ENCODE data around the gene SLC38A2. TPM values are rescaled to one million over a fixed set of nuclear protein-coding genes. Genes with fewer than 3 reads are reported as not detected.

Gene SLC38A2
- total RNA-seq, 1 donor from 2014 or later = 384 TPM

GRCh38 chr12:46383654-46384450, 11.3 kb upstream of the SLC38A2 start:
- DNase-seq (ENCODE audit: low spot score in 2 of 2) = peak; percentile 80 to 97
- intact Hi-C loops (cut with DNase I) = loop anchor here (1.0 to 5.0 kb wide), 4 partner anchors 11 to 233 kb away; no protein-coding TSS in a partner anchor
- Histone ChIP-seq H3K4me1 (peaks cover 14 to 42% of the 10 kb centered on the region in 2 donors), H3K27ac (peak overlapping the region; percentile 95 to 100), H3K36me3 (no peaks in the 10 kb centered on the region), H3K27me3 (no peaks in the 10 kb centered on the region), H3K4me3 (peak overlapping the region; percentile 89 to 95), H3K9me3 (no peaks in the 10 kb centered on the region)
- TF ChIP-seq CTCF (IDR thresholded peaks at IDR 0.05) = peak in 2 of 3 experiments; percentile 10 to 12

- DNase-seq (ENCODE audit: low spot score in 2 of 2) = peak; percentile 79 to 98
- H3K4me3 ChIP-seq = peak overlapping the region; percentile 89 to 95
- H3K27me3 ChIP-seq = no peaks in the 10 kb centered on the region
- H3K36me3 ChIP-seq = no peaks in the 10 kb centered on the region
- intact Hi-C loops (cut with DNase I) = loop anchor here (1.0 to 5.0 kb wide), 4 partner anchors 10 to 234 kb away; no protein-coding TSS in a partner anchor
- peaks cover 14 to 35% of the 10 kb centered on the region in 2 donors for H3K4me1 ChIP-seq
- peak overlapping the region; percentile 95 to 100 for H3K27ac ChIP-seq
- peak in 1 of 3 experiments; percentile 16 for TF ChIP-seq CTCF (IDR thresholded peaks at IDR 0.05)
- no peaks in the 10 kb centered on the region for H3K9me3 ChIP-seq
These were observed 10.5 kb upstream of the SLC38A2 start for GRCh38 chr12:46382964-46383653.

- peak in 1 of 2 donors; percentile 65 for DNase-seq (ENCODE audit: low spot score in 2 of 2)
- H3K36me3 ChIP-seq = no peaks in the 10 kb centered on the region
- TF ChIP-seq CTCF (IDR thresholded peaks at IDR 0.05) = peak in 1 of 3 experiments; percentile 5
- peaks cover 8 to 29% of the 10 kb centered on the region in 2 donors for H3K4me1 ChIP-seq
- intact Hi-C loops (cut with DNase I) = loop anchor here (5.0 kb wide), 3 partner anchors 80 to 235 kb away; no protein-coding TSS in a partner anchor
- peak overlapping the region; percentile 95 to 100 for H3K27ac ChIP-seq
- H3K27me3 ChIP-seq = no peaks in the 10 kb centered on the region
- H3K9me3 ChIP-seq = no peaks in the 10 kb centered on the region
- peak overlapping the region; percentile 89 to 95 for H3K4me3 ChIP-seq
These were observed 9.9 kb upstream of the SLC38A2 start for GRCh38 chr12:46382408-46382963.

- Histone ChIP-seq H3K9me3 (no peaks in the 10 kb centered on the region), H3K36me3 (no peaks in the 10 kb centered on the region), H3K27ac (no peak overlapping the region), H3K27me3 (no peaks in the 10 kb centered on the region), H3K4me3 (no peak overlapping the region), H3K4me1 (peaks cover 5 to 21% of the 10 kb centered on the region in 2 donors)
- no peak for DNase-seq (ENCODE audit: low spot score in 2 of 2)
- TF ChIP-seq CTCF (IDR thresholded peaks at IDR 0.05) = no peak
- intact Hi-C loops (cut with DNase I) = loop anchor here (5.0 kb wide), 3 partner anchors 81 to 236 kb away; no protein-coding TSS in a partner anchor
These were observed 8.3 kb upstream of the SLC38A2 start for GRCh38 chr12:46380881-46381280.

- Histone ChIP-seq H3K4me1 (peaks cover 0 to 15% of the 10 kb centered on the region in 2 donors), H3K4me3 (no peak overlapping the region), H3K27ac (no peak overlapping the region), H3K36me3 (no peaks in the 10 kb centered on the region), H3K9me3 (no peaks in the 10 kb centered on the region), H3K27me3 (no peaks in the 10 kb centered on the region)
- no peak for TF ChIP-seq CTCF (IDR thresholded peaks at IDR 0.05)
- no peak for DNase-seq (ENCODE audit: low spot score in 2 of 2)
- intact Hi-C loops (cut with DNase I) = loop anchor here (5.0 kb wide), 3 partner anchors 82 to 237 kb away; no protein-coding TSS in a partner anchor
These were observed 7.6 kb upstream of the SLC38A2 start for GRCh38 chr12:46380022-46380796.
